CD4-positive, alpha-beta T cell treated with Interleukin-12 subunit alpha and Interleukin-12 subunit beta, for 1 hour (primary cell): ENCODE measurements around the gene B3GLCT.
A peak's percentile ranks its signal among the peaks of the same experiment; 100 is the strongest.

Experiments
- DNase-seq: peaks from one replicate; pipeline ENCODE4 v3.0.0-alpha.2; 2020

B3GLCT gene

DNA sequence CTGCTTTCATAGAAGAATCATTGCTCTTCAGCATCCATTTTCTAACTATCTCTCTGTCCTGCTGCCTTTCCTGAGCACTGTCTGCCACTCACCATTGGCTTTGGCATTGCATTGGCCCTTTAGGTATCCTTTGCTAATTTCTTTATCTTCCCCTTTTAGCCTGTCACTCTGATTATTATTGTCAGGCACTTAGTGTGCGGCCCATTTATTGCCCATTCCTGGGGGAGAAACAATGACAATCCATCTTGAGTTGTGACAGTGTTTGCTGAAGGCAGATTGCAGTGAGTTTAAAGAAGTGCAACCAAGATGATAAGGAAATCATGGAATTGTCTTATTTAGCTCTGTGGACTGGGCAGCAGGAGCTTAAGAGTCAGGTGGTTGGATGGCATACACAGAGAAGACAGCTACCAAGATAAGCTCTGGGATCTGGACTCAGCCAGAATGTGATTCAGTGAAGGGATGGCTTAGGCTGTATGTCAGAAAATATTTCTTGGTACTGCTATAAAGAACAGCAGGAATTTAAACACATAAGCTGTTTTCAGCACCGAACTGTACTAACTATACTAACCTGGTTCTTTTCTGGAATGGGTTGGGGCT, 25.3 kb downstream of the B3GLCT start:
- no peak for DNase-seq

DNA sequence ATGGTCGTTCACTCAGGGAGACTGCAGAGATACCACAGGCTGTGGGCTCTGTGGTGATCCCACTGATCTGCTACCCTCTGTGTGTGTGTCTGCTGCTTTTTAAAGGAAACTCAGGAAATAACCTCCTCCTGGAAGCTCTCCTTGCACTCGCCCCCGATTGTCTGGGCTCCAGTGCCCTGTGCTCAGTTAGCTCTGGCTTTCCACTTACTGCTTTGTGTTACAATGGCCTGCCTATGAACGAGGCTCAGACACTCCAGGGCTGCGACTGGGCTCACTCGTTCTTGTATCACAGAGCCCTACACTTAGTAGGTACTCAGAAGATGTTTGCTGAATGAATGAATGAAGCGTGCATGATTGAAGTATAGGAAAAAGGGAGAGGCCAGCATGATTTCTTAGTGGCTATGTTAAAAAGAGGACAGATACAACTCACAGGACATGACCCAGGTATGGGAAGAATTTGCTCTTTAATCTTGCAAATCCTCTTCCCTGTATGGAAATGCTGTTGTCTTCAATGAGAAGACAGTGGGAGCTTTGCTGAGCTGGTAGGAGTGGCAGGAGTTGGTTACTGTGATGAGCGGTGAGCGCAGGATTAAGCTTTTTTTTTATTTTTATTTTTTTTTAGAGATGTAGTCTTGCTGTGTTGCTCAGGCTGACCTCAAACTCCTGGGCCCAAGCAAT, 26.4 kb downstream of the B3GLCT start:
- no peak for DNase-seq

DNA sequence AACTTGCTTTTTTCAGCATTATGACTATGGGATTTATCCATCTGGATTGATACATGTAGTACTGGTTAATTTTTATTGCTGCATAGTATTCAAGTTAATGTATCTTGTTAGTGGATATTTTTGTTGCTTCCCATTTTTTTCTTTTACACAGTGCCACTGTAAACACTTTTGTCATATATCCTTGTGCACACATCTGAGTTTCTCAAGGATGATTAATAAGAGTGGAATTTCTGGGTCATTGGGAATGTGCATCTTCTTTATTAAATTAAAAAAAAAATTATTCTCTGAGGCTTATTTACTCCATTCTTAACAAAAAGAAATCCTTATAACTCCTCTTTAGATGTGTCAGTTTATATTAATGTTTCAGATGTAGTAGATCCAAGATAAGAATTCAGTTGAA, 27.3 kb downstream of the B3GLCT start:
- no peak for DNase-seq

DNA sequence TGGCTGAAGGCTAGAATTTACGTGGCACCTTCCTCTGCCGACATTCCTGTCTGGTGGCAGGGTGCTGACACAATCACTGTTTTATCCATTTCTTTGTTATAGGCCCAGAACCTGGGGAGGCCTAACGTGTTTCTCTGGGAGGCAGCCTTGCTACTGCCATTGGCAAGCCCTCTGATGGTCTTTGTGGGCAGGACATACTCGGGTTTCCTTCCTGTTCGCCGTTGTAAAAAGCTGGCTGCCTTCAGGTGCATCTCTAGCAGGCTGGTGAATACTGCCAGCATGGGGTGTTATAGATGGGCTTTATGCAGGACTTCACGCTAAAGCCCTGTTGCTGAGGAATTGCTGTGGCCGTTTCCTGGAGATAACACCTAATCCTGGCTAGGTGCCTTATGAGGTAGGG, 28.1 kb downstream of the B3GLCT start:
- no peak for DNase-seq

DNA sequence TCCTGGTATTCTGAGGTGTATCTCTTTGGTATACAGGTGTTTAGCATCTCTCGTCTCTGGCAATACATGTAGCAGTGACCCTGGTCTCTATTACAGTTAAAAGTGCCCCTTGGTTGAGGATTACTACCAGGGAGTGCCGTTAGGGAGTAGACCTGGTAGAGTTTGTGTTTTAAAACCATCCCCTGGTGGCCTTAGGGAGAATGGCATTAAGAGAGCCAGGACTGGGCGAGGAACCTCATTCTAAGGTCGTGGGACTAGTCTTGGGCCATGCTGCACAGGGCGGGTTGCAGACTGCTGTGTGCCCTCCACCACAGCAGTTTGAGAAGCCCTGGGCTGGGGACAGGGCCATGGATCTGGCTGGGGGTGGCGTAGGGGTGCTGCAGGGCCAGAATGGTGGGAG, 35.0 kb downstream of the B3GLCT start:
- no peak for DNase-seq

DNA sequence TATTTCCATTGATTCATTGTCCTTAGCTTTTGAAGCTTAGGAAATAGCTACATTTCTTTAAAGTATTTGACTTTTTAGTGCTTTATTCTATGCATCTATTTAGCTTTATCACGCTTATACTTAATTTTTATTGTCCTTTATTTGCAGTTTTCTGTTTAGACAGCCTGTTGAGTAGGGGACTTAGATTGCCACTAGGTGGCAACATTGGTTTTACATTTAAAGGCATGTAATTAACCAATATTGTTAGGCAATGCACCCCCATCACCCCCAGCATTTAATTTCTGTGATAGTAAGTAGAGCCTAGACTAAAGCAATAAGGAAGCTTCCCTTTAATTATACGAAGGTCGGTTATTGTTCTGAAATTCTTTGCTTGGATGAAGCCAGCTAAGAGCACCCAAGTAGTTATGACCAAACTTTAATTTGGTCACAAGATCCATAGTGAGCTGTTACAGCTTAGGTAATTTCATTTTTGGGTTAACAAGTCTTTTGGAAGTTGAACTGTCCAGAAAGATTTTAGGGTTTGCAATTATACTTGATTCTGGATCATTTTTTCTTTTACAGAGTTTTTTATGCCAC, 36.5 kb downstream of the B3GLCT start:
- peak; percentile 30 for DNase-seq

DNA sequence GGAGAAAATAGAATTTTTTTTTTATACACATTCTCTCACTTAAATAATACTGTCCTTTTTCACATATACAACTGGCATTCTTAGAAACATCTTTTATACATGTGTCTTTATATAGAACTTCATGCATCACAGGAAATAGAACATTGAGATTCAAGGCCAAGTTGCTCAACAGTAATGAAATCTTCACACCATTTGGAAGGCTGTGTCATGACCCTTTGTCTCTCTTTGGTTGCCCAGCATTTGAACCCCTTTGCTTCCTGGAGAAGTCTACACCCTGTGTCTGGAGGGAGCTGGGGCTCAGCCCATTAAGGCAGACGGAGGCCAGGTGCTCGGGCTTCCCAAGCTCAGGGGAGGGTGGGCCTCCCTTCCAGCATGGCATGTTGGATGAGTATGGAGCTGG, 41.1 kb downstream of the B3GLCT start:
- DNase-seq: no peak

DNA sequence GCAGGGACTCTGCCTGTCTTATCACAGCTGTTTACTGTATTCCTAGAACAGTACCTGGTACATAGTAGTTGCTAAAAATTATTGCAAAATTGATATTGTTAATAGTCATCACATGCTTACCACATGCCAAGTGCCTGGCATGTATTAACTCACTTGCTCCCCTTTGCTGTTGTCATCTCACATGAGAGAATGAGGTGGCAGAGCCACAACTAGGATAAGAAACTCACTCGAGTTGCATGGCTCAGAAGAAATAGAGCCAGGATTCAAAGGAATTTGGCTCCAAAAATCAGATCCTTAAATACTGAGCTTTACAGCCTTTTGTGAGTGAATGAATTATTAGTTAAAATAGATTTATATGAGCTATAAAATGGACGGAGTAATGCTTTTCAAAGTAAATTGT, 42.6 kb downstream of the B3GLCT start:
- DNase-seq: no peak

DNA sequence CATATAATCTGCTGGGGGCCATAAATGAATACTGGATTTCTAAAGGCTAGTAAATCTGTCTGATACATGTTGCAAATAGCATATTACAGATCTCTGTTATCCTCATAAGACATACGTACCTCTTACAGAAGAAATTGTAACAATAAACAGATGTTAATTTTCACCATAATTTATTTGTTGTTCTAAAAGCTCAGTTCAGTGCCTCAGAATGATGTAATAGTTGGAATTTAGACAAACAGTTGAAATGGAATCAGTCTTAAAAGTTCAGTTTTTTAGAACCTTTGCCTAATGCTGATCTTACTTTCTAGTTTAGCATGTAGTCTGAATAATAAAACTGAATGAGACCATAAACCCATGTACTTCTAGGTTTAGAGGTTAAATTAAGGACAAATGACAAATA, 43.1 kb downstream of the B3GLCT start:
- no peak for DNase-seq

DNA sequence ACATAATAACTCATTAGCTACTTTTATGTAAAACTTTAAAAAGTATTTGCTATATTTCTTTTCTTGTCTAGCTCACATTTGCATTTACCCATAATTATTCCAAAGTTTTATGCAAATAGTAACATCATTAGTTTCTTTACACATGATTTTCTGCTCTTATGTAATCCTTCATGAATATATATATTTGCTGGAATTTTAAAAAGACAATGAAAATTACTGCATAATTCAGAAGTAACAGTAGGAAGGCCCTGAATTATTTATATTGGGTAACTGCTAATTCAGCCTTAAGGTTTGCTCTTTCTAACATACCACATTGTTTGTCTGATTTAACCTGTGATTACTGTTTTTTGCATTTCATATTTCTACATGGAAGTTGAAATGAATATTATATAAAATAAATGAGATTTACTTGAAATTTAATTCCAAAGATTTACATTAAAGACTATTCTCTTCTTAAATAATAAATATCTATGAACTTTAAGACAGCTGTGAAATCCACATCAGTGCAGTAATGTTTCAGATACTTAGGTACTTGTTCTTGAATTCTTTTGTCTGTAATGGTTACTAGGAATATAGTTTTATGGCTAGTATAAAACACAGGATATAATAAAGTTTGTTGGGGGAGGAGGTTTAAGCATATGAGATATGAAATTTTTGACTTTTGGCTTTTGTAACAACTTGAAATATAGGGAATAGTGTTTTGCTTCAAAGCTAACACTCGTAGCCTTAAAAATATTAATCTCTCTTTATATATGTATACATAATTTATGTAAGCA, 46.0 kb downstream of the B3GLCT start:
- no peak for DNase-seq

DNA sequence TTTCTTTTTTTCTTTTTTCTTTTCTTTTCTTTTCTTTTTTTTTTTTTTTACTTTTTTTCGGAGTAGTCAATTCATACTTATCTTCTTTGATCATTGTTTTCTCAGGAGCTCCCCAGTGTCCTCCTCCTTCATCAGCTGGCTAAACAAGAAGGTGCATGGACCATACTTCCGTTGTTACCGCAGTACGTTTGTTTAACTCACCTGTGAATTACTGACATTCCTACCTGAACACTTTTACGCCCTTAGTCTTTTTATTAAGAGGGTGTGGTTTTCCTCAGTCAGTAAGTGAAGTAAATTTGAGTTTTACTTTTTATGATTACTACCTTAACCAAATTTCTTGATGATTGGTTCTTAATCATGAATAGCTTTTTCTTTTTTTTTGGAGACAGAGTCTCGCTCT, 47.1 kb downstream of the B3GLCT start:
- DNase-seq: no peak

DNA sequence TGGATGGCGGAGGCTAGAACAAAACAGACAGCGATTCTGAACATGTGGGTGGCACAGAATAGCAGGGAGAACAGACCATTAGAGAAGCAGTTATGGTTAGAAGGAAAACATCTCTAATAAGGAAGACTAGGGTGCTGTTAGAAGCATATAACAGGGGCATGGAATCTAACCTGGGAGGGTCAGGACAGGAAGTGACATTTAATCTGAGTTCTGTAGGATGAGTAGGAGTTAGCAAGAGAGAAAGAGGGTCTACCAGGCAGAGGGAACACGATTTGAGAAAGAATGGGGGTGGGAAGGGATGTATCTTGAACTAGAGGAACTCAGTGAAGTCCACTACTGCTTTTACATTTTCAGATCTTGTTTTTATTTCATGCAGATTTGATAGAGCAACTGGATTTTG, 48.6 kb downstream of the B3GLCT start:
- DNase-seq: no peak

DNA sequence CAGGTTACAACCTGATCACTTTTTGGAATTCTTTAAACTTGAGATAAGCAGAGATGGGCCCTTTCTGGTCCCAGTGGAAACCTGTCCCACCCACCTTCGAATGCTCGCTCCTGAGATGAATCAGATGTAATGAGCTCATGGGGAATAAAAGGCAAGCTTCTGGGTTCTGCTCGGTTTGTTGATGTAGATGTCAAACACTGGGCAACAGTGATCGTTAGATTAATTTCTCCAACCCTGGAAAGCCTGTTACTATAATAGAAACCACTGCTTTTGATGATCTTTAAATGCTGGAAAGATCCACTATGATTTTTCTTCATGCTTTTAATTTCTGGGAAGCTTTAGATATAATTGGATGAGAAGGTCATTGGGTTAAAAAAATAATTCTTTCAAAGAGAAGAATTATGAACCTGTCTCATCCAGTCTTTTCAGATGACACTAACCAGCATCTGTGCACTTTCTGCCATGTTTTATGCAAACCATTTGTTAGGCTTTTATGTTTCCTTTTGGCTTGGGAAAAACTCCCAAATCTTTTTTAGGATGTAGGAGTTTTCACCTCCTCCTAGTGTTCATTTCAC, 49.3 kb downstream of the B3GLCT start:
- no peak for DNase-seq

DNA sequence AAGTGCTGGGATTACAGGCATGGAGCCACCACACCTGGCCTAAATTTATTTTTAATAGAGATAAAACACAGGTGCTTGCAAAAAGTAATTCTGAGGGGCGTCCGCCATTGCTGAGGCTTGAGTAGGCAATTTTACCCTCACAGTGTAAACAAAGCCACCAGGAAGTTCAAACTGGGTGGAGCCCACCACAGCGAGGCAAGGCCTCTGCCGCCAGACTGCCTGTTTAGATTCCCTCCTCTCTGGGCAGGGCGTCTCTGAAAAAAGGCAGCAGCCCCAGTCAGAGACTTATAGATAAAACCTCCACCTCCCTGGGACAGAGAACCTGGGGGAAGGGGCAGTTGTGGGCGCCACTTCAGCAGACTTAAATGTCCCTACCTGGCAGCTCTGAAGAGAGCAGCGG, 50.7 kb downstream of the B3GLCT start:
- DNase-seq: no peak

DNA sequence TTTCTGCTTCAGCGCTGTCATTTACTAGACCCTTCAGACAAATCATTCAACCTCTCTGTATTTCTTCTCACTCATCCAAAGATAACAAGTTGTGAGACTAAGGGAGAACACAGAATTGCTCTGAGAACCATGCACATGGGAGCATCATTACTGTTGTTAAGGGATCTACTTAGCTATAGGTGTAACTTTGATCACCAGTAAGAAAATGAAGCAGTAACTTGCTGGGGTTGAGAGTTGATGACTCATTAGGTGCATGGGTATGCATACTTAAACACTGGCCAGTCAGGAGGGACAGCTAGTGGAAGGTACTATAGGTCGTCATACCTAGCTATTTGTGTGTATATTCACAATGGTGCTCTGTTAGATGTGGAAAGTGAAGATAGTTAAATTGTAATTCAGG, 61.5 kb downstream of the B3GLCT start:
- no peak for DNase-seq

DNA sequence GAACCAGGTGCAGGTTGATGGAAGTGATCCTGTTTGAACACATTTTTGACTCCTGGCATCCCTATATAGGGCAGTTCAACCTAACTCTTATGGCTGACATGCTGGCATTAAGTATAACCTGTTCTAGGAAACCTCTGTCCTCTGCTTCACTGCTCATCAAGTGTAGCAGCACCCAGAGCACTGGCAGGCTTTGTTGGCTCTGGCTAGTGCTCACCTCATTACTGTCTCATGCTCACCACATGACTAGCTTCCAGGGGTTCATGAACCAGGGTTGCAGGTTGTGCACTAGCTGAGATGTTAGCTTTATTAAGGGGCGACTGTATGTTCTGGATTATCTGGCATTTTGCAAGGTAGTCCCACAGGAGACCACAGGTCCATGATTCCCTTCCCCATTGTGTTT, 63.6 kb downstream of the B3GLCT start:
- no peak for DNase-seq

DNA sequence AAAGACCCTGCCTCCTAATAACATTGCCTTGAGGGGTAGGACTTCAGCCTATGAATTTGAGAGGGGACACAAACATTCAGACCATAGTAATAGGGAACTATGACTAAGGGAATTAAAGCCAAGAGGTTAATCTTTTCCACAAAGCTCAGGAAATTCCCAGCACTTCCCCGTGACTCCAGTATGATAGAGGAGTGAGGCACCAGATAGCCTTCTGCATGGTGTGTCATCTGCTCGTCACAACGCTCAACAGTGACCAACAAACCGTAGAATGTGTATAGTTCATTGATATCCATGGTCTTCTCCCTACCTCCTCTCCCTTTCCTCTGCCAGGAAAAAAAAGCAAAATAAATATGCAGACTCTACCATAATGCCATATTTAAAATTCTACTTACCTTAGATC, 64.4 kb downstream of the B3GLCT start:
- DNase-seq: no peak

DNA sequence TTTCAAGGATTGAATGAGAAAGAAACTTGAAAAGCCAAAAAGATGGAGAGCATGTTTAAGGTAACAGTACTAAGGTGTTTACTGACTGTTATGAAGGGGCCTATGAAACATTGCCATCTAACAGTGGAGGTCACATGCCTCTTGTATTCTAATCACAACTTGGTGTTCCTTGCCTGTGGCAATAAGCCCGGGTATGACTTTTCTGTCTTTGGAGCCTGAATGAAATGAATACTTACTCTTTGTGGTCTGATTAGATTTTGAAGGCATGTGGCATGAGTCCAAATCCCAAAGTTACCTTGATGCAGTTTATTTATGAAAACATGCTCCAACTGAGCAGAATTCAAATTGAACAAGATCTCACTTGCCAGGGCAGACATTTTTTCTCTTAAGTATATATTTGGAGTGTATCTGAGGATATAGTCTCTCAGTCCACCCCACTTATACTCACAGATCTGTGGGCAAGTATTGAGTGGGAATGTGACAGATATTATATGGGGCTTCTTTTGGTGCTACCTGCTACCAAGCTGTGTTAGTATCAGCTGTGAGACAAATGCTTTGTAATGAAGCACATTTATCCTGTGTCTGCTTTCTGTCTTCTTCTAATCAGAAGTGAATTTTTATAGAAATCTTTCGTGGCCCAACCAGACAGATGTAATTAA, 67.5 kb downstream of the B3GLCT start:
- DNase-seq: no peak

DNA sequence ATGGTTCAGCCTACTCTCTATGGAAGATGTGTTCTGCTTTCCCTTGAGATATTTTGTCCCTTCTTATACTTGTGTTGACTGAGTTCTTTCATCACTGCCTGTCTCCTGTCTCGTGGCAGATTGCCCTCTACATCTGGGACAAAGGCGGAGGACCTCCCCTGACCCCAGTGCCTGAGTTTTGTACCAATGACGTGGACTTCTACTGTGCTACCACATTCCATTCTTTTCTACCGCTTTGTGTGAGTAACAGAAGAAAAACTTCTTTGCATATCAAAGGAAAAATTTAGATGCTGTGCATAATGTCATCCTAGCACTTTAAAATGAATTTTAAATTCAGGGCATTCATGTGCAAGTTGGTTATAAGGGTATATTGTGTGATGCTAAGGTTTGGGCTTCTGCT, 74.6 kb downstream of the B3GLCT start:
- no peak for DNase-seq

DNA sequence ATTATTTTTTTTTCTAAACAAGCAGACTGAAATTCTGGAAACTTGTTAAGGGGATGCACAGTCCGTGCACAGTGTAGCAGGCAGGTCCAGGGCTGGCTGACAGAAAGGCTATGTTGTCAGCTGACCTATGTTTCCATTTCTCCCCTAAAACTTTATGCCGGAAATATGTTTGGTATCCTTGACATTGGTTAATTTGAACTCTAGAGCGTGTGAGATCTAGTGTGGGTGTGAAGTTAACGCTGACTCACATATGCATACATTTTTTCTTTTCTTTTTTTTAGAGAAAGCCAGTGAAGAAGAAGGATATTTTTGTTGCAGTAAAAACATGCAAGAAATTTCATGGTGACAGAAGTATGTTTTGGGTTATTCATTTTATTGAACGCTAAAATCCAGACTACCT, 76.6 kb downstream of the B3GLCT start:
- DNase-seq: no peak

DNA sequence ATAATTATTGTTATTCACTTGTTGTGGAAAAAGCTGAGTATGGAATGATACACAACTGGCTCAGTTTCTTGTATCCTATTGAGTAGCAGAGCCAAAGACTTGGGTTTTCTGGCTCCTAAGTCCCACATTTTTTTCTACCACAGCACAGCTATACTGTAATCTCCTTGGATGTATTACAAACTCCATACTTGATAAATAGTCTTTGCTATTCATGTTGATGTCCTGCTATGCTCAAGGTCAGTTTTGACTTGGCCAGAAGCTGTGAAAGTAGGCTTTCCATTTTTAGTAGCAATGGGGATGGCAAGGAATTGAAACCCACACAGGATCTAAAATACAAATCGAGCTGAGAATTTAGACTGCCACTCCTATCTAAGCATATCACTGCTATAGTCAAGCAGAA, 79.1 kb downstream of the B3GLCT start:
- no peak for DNase-seq

DNA sequence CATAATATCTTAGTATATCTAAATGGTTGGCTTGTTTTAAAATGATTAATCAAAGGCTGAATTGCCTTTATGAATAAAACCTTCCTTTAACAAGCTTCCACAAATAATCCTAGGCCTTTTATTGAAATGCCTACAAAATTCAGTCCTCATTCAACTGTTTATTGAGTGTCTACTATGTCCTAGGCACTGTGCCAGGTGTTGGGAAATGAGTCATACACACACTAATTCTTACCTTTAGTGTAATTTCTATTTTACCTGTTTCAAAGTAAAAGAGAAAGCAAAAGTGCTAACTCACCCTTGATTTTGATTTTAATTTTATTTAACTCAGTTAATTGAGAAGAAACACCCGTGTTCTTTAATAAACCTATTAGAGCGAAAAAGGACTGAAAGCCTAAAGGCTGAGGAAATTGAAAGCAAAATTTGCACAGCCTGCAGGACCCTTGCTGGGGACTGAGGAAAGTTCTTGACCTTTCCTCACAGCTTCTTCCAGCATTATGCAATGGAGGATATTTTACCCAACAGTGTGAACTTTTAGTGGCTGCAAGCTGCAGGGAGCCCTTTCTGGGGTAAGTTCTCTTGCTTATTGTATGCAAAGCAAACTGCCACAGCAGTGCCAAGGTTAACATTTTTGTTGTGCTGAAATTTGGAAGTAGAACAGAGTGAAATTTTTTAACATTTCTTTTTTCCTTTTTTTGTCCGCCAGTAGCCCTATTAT, 83.1 kb downstream of the B3GLCT start:
- no peak for DNase-seq

DNA sequence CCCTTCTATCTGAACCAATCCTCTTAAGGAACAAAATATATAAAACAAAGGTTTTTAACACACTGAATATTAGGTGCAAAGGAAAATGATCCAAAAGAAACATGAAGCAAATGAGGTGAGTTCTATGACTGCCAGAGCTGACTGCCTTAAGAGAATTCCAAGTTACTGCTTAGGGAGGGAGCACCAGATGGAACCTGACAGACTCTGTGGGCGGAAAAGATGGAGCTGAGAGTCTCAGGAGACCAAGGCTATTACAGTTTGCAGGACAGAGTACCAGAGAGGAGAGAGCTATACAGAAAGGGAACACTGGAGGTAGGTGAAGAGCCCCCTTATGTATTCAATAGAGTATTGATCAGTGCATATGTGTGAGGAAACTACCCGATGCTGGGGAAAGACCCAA, 87.2 kb downstream of the B3GLCT start:
- no peak for DNase-seq
